Measurements from ENCODE around the gene UBTD1.

GRCh38 chr10:97589479-97589878 is 90.8 kb downstream of the UBTD1 start, which contains the start of gene C10orf62:
- TF ChIP-seq POLR2AphosphoS5 (IDR thresholded peaks at IDR 0.05; ENCODE audit: low read depth, low read length) (no peak), POLR2A (IDR thresholded peaks at IDR 0.05; ENCODE audit: low read depth, low read length) (no peak), SPI1 (IDR thresholded peaks at IDR 0.05; ENCODE audit: low read depth, low read length) (no peak), TAF1 (IDR thresholded peaks at IDR 0.05; ENCODE audit: low read depth, low read length) (no peak), PAX5 (IDR thresholded peaks at IDR 0.05; ENCODE audit: insufficient read depth, low read length, severe bottlenecking) (no peak)
